Esophagus (tissue), 2 donors: ENCODE results near the gene SHANK2. TPM values are rescaled to one million over a fixed set of nuclear protein-coding genes. Genes with fewer than 3 reads are reported as not detected.

ENCODE experiments used
- H3K27ac ChIP-seq, 2 donors: one replicate each; pipeline ENCODE4 v1.5.1; 2013; ENCODE audit warnings: low read depth in 2 of 2, mild to moderate bottlenecking in 2 of 2, inconsistent platforms in 1 of 2, low read length in 1 of 2, moderate library complexity in 1 of 2
- H3K27me3 ChIP-seq, 2 donors: one replicate each; pipeline ENCODE4 v1.6.1; 2013; ENCODE audit warnings: low read length in 2 of 2, control low read depth in 1 of 2, mild to moderate bottlenecking in 1 of 2; ENCODE audit not compliant: insufficient read depth in 2 of 2, control insufficient read depth in 1 of 2
- H3K36me3 ChIP-seq, 2 donors: one replicate each; pipeline ENCODE4 v1.6.1; 2013; ENCODE audit warnings: low read length in 1 of 2; ENCODE audit not compliant: control insufficient read depth in 2 of 2, insufficient read depth in 2 of 2
- H3K4me1 ChIP-seq, 2 donors: one replicate each; pipeline ENCODE4 v1.6.1; 2013; ENCODE audit warnings: low read length in 1 of 2; ENCODE audit not compliant: control insufficient read depth in 2 of 2, insufficient read depth in 2 of 2
- H3K4me3 ChIP-seq, 2 donors: one replicate each; pipeline ENCODE4 v1.5.1; 2013; ENCODE audit warnings: low read length in 2 of 2, mild to moderate bottlenecking in 2 of 2, low read depth in 1 of 2, moderate library complexity in 1 of 2
- H3K9me3 ChIP-seq, 2 donors: one replicate each; pipeline ENCODE4 v1.6.1; 2013; ENCODE audit warnings: mild to moderate bottlenecking in 2 of 2, low read depth in 1 of 2, low read length in 1 of 2, moderate library complexity in 1 of 2; ENCODE audit not compliant: control insufficient read depth in 2 of 2, insufficient read depth in 1 of 2
- WGBS, 2 donors: extraction: QIAGEN DNeasy Blood & Tissue Kit; methylation state at CpG; one replicate each; pipeline ENCODE4 v1.1.7; 2013; 5-methylcytosine and 5-hydroxymethylcytosine counted together
- polyA plus RNA-seq, 2 donors: library from polyadenylated mRNA; stranded (reverse); fragments of 200-250 nt; gene quantifications; one replicate each; pipeline ENCODE4 v1.2.3, GENCODE V29; 2013
- donor health status: healthy with polysubstance abuse.
- donor health status: Bipolar disorder and iron deficiency.

The SHANK2 gene
- polyA plus RNA-seq, 2 donors = 0.84 to 4.4 TPM

DNA sequence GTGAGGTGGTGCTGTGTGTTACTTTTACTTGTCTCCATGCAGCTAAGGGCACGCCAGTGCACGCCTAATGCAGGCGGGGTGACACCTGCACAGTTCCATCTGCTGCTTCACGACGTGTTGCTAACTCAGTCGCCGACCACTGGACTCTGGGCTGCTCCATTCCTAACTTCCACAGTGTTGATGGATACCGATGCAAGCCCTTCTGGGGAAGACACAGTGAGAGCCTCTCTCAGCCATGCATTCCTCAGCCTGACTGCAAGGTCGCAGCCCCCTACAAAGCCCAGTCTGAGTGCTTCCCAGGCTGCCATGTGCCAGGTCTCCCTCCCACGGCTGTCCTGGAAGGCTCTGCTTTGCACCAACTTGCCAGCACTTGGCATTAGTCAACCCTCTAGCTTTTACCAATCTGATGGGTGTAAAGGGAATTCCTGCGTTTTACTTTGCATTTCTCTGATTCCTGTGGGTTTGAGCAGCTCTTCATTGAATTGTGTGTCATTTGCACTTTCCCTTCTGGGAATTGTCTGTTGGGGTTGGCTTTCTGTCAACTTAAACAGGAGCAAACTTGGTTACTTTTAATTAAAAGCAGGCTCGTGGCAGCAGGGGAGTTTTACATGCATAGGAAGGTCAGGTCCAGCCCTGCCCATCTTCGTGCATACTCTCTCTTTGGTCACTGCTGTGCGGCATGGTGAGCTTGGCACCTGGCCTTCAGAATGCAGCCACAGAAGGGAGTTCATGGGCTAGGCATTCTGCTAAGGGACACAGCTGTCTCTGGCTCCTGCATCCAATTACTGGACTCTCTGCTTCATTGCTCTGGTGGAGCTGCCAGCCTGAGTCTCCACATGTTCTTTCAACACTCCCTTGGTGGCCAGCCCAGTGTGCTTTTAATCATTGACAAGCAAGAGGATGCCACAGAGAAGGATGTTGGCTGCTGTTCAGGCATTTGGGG is 34.6 kb upstream of the SHANK2 start:
- Histone ChIP-seq H3K27ac (peak overlapping the region in 1 of 2 donors; percentile 68), H3K36me3 (no peaks in the 10 kb centered on the region), H3K9me3 (no peaks in the 10 kb centered on the region), H3K4me3 (no peak overlapping the region), H3K27me3 (no peaks in the 10 kb centered on the region), H3K4me1 (peaks cover 9 to 17% of the 10 kb centered on the region in 2 donors)
- WGBS, 2 donors = 28 to 31% methylated on average over 14 of the region's 14 CpGs

GRCh38 chr11:71285111-71285510 is 32.7 kb upstream of the SHANK2 start:
- H3K4me1 ChIP-seq = peaks cover 9 to 17% of the 10 kb centered on the region in 2 donors
- H3K27me3 ChIP-seq = no peaks in the 10 kb centered on the region
- no peaks in the 10 kb centered on the region for H3K9me3 ChIP-seq
- WGBS, 2 donors = 86 to 88% methylated on average over 14 of the region's 14 CpGs
- H3K4me3 ChIP-seq = peak overlapping the region; percentile 2 to 62
- no peaks in the 10 kb centered on the region for H3K36me3 ChIP-seq
- no peak overlapping the region for H3K27ac ChIP-seq

GRCh38 chr11:71284525-71285092 is 32.2 kb upstream of the SHANK2 start:
- WGBS, 2 donors = 41 to 49% methylated on average over 2 of the region's 2 CpGs

GRCh38 chr11:71283971-71284441 is 31.6 kb upstream of the SHANK2 start:
- Histone ChIP-seq H3K36me3 (no peaks in the 10 kb centered on the region), H3K27ac (peak overlapping the region; percentile 76 to 90), H3K4me3 (peak overlapping the region; percentile 55 to 62), H3K9me3 (no peaks in the 10 kb centered on the region), H3K27me3 (no peaks in the 10 kb centered on the region), H3K4me1 (peaks cover 9 to 17% of the 10 kb centered on the region in 2 donors)
- WGBS, 2 donors = 45 to 47% methylated on average over 16 of the region's 16 CpGs

More at GRCh38 chr11:71284525-71285092, 32.2 kb upstream of the SHANK2 start:
- Histone ChIP-seq H3K4me1 (peaks cover 9 to 17% of the 10 kb centered on the region in 2 donors), H3K27me3 (no peaks in the 10 kb centered on the region), H3K27ac (peak overlapping the region; percentile 76 to 90), H3K4me3 (peak overlapping the region; percentile 55 to 62), H3K36me3 (no peaks in the 10 kb centered on the region), H3K9me3 (no peaks in the 10 kb centered on the region)

DNA sequence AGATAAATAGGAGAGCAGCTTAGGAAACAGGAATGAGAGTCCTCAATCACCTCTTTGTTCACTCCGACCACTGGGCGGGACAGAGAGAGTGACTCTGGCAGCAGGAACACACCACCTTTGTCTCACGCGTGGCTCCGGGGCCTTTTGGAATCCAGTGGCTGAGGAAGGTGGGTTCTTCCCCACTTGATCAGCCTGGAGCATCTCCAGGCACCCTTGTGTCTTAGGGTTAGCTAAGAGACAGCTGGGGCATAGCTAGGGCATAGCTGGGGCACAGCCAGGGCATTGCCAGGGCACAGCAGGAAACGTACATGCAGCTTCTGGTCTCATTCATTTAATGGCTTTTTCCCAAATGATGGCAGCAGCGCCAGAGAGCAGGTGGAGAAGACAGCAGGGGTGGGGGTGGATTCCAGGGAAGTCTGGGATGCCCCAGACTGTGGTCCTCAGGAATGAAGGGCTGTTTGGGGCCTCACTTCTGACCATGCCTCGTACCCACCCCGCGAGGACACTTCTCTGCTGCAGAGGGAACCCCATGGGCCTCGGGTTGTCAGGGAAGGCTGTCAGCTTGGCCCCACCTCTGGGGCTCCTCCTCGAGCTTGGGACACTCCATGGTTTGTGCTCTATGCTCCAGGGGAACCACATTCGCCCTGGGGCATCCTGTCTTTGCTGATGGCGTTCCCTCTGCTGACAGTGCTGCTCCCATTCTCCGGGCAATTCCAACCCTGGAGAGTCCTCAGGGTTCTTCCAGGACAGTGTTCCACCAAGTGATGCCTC is 30.4 kb upstream of the SHANK2 start:
- H3K27me3 ChIP-seq = no peaks in the 10 kb centered on the region
- peaks cover 9 to 17% of the 10 kb centered on the region in 2 donors for H3K4me1 ChIP-seq
- peak overlapping the region; percentile 1 to 19 for H3K27ac ChIP-seq
- 67 to 68% methylated on average over 15 of the region's 15 CpGs for WGBS, 2 donors
- no peak overlapping the region for H3K4me3 ChIP-seq
- no peaks in the 10 kb centered on the region for H3K36me3 ChIP-seq
- H3K9me3 ChIP-seq = no peaks in the 10 kb centered on the region

DNA sequence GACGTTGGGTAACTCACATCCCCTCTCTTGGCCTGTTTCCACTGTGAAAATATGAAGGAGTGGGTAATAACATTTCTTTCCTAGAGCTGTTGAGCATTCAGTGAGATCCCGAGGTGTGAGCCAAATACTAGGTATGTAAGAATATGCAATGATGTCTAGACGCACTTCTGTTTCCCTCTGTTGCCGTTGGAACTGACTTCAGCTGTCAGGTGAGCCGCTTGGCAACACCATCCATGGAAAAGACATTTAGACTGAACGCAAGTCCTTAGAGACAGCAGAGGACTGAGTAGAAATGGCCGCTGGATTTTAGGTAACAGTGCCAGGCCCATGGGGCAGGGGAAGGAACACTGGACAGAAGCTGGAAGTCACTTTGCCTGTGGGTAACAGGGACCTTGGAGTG is 29.5 kb upstream of the SHANK2 start:
- no peak overlapping the region for H3K4me3 ChIP-seq
- peaks cover 4 to 14% of the 10 kb centered on the region in 2 donors for H3K4me1 ChIP-seq
- no peaks in the 10 kb centered on the region for H3K36me3 ChIP-seq
- H3K27ac ChIP-seq = no peak overlapping the region
- H3K27me3 ChIP-seq = no peaks in the 10 kb centered on the region
- H3K9me3 ChIP-seq = no peaks in the 10 kb centered on the region
- WGBS, 2 donors = 81 to 83% methylated on average over 7 of the region's 7 CpGs

DNA sequence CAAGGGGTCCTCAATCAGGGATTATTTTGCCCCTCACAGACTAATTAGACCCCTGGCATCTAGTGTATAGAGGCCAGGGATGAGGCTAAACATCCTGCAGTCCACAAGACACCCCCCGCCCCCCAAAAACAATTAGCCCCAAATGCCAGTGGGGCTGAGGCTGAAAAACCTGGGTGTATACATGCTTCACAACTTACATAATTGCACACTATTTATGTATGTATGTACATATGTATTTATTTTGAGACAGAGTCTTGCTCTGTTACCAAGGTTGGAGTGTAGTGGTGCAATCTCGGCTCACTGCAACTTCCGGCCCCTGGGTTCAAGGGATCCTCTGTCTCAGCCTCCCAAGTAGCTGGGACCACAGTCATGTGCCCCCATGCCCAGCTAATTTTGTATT is 28.8 kb upstream of the SHANK2 start:
- Histone ChIP-seq H3K4me3 (no peak overlapping the region), H3K4me1 (peaks cover 3 to 10% of the 10 kb centered on the region in 2 donors)

DNA sequence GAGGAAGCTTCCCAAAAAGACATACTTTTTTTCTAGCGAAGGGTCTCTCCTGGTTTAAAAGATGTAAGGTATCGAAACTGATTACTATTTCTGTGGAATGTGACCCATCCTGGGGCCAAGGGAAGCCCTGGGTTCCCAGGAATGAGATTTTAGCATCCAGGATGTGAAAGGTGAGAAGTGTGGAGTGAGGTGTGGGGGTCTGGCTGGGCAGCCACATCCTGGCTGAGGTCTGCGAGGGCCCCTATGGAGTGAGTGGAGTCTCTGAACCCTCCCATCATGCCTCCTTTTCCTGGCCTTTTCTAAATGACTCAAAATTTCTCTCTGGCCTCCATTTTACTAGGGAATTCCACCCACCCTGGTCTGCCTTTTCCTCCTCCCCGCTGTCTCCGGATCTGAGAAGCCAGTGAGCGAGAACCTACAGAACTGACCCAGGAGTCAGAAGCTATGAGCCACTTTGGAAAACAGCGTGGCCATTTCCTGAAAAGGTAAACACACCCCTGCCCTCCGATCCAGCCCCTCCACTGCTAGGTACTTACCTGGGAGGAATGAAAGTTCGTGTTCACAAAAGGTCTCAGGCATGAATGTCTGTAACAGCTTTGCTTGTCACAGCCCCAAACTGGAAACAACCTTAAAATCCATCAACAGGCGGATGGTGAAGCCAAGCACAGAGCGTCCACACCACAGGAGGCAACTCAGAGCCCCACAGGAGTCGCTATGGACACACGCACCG is 27.7 kb upstream of the SHANK2 start:
- Histone ChIP-seq H3K27me3 (no peaks in the 10 kb centered on the region), H3K36me3 (no peaks in the 10 kb centered on the region), H3K9me3 (no peaks in the 10 kb centered on the region), H3K4me1 (peaks cover 3 to 6% of the 10 kb centered on the region in 2 donors), H3K27ac (no peak overlapping the region), H3K4me3 (no peak overlapping the region)
- WGBS, 2 donors = 83 to 84% methylated on average over 14 of the region's 14 CpGs

More for the DNA sequence above, 28.8 kb upstream of the SHANK2 start:
- no peaks in the 10 kb centered on the region for H3K36me3 ChIP-seq
- no peak overlapping the region for H3K27ac ChIP-seq
- H3K9me3 ChIP-seq = no peaks in the 10 kb centered on the region
- no peaks in the 10 kb centered on the region for H3K27me3 ChIP-seq
- 94 to 95% methylated on average over 3 of the region's 3 CpGs for WGBS, 2 donors

GRCh38 chr11:71272161-71272560 is 19.8 kb upstream of the SHANK2 start:
- Histone ChIP-seq H3K4me3 (no peak overlapping the region), H3K4me1 (peaks cover 0 to 2% of the 10 kb centered on the region in 2 donors), H3K36me3 (no peaks in the 10 kb centered on the region), H3K27ac (no peak overlapping the region), H3K27me3 (no peaks in the 10 kb centered on the region), H3K9me3 (peaks cover 4 to 6% of the 10 kb centered on the region in 2 donors)
- WGBS, 2 donors = 87 to 92% methylated on average over 3 of the region's 3 CpGs
